ENCODE results near the gene MBD3L1. TPM values are rescaled to one million over a fixed set of nuclear protein-coding genes. Genes with fewer than 3 reads are reported as not detected.

MBD3L1 gene
- total and polyA plus RNA-seq, 7 donors: not detected

DNA sequence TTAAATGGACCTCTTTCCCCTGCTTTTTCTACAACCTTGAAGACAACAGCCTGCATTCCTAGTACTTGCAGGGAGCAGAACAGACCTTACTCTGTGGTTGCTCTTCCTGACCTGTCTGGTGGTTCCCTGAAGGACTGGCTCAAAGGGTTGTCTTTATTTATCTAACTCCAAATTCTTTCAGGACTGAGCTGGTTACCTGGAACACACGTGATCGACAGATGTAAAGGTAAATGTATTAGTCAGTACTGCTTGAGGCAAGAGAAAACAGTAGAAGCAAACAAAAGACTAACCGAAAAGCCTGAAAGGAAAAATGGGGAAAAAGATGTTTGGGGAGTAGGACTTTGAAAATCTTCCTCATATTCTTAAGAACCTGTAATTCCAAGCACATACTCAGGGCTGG is 18.0 kb upstream of the MBD3L1 start:
- Histone ChIP-seq H3K27me3 (ENCODE audit: insufficient read depth in 3 of 3, low read length in 2 of 3) (no peaks in the 10 kb centered on the region), H3K36me3 (ENCODE audit: insufficient read depth in 1 of 2, low read depth in 1 of 2) (peaks cover 60 to 97% of the 10 kb centered on the region in 2 donors), H3K4me1 (no peaks in the 10 kb centered on the region), H3K4me3 (no peak overlapping the region), H3K9me3 (peaks cover 90% of the 10 kb centered on the region), H3K27ac (no peak overlapping the region)
- DNase-seq (no peak), ATAC-seq (no peak)
- intact Hi-C loops (cut with DNase I): no loop called here
- WGBS, 3 donors: 97 to 99% (median 98%) methylated on average over 3 of the region's 3 CpGs
- TF ChIP-seq, protein P1, sequence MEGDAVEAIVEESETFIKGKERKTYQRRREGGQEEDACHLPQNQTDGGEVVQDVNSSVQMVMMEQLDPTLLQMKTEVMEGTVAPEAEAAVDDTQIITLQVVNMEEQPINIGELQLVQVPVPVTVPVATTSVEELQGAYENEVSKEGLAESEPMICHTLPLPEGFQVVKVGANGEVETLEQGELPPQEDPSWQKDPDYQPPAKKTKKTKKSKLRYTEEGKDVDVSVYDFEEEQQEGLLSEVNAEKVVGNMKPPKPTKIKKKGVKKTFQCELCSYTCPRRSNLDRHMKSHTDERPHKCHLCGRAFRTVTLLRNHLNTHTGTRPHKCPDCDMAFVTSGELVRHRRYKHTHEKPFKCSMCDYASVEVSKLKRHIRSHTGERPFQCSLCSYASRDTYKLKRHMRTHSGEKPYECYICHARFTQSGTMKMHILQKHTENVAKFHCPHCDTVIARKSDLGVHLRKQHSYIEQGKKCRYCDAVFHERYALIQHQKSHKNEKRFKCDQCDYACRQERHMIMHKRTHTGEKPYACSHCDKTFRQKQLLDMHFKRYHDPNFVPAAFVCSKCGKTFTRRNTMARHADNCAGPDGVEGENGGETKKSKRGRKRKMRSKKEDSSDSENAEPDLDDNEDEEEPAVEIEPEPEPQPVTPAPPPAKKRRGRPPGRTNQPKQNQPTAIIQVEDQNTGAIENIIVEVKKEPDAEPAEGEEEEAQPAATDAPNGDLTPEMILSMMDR (IDR thresholded peaks at IDR 0.05): no peak

GRCh38 chr19:8815780-8816179 is 16.4 kb upstream of the MBD3L1 start:
- WGBS, 3 donors: 94 to 100% (median 97%) methylated on average over 2 of the region's 2 CpGs
- H3K27me3 ChIP-seq (ENCODE audit: insufficient read depth in 3 of 3, low read length in 2 of 3): no peaks in the 10 kb centered on the region
- peaks cover 84% of the 10 kb centered on the region for H3K9me3 ChIP-seq
- H3K36me3 ChIP-seq (ENCODE audit: insufficient read depth in 1 of 2, low read depth in 1 of 2): peaks cover 55 to 97% of the 10 kb centered on the region in 2 donors
- H3K4me3 ChIP-seq: no peak overlapping the region
- intact Hi-C loops (cut with DNase I): no loop called here
- H3K4me1 ChIP-seq: no peaks in the 10 kb centered on the region
- no peak for DNase-seq
- no peak overlapping the region for H3K27ac ChIP-seq
- no peak for ATAC-seq
- TF ChIP-seq, protein P1 (IDR thresholded peaks at IDR 0.05): no peak

- Histone ChIP-seq H3K36me3 (ENCODE audit: insufficient read depth in 1 of 2, low read depth in 1 of 2) (peaks cover 35 to 95% of the 10 kb centered on the region in 2 donors), H3K27ac (no peak overlapping the region), H3K4me3 (no peak overlapping the region), H3K27me3 (ENCODE audit: insufficient read depth in 3 of 3, low read length in 2 of 3) (no peaks in the 10 kb centered on the region), H3K9me3 (peaks cover 42% of the 10 kb centered on the region), H3K4me1 (no peaks in the 10 kb centered on the region)
- WGBS, 3 donors: 97 to 99% (median 99%) methylated on average over 3 of the region's 3 CpGs
- intact Hi-C loops (cut with DNase I): no loop called here
- no peak for DNase-seq
- TF ChIP-seq, protein P1 (IDR thresholded peaks at IDR 0.05): no peak
- ATAC-seq: no peak
These were observed 11.9 kb upstream of the MBD3L1 start for GRCh38 chr19:8820234-8820633.

DNA sequence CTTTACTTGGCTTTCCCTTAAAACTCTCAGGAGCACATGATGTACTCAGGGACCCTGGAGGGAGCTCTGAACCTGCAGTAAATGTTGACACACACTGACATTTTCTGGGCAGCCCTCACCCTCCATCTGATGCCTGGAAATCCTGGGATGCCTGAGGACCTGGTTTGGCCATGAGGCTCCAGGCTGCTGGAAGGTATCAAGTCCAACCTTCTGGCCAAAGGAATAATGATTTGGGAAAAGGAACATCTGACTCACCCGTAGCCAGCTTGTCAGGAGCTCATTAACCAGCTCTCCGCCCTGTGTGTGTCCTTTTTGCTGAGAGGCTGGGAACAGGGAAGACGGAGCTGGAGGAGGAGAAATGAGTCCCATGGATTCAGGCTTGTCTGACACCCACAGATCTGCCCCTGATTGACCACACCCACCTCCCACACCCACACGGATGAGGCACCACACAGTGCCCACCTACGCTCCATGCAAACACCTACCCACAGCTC is 10.4 kb upstream of the MBD3L1 start:
- TF ChIP-seq, protein P1 (IDR thresholded peaks at IDR 0.05): no peak
- H3K27me3 ChIP-seq (ENCODE audit: insufficient read depth in 3 of 3, low read length in 2 of 3): no peaks in the 10 kb centered on the region
- H3K36me3 ChIP-seq (ENCODE audit: insufficient read depth in 1 of 2, low read depth in 1 of 2): peaks cover 22 to 96% of the 10 kb centered on the region in 2 donors
- intact Hi-C loops (cut with DNase I): no loop called here
- H3K4me3 ChIP-seq: no peak overlapping the region
- H3K4me1 ChIP-seq: no peaks in the 10 kb centered on the region
- DNase-seq (no peak), ATAC-seq (peak in 1 of 4 donors; percentile 30)
- H3K9me3 ChIP-seq: peaks cover 27% of the 10 kb centered on the region
- 87 to 94% (median 92%) methylated on average over 5 of the region's 5 CpGs for WGBS, 3 donors
- H3K27ac ChIP-seq: no peak overlapping the region

GRCh38 chr19:8826371-8826770 is 5.8 kb upstream of the MBD3L1 start:
- intact Hi-C loops (cut with DNase I): no loop called here
- Histone ChIP-seq H3K4me1 (peaks cover 5% of the 10 kb centered on the region), H3K36me3 (ENCODE audit: insufficient read depth in 1 of 2, low read depth in 1 of 2) (peaks cover 13 to 85% of the 10 kb centered on the region in 2 donors), H3K9me3 (no peaks in the 10 kb centered on the region), H3K4me3 (no peak overlapping the region), H3K27me3 (ENCODE audit: insufficient read depth in 3 of 3, low read length in 2 of 3) (no peaks in the 10 kb centered on the region), H3K27ac (no peak overlapping the region)
- TF ChIP-seq, protein P1 (IDR thresholded peaks at IDR 0.05): no peak
- ATAC-seq: no peak
- DNase-seq: no peak
- 92 to 97% (median 96%) methylated on average over 5 of the region's 5 CpGs for WGBS, 3 donors

Measured in psoas muscle (tissue), 8 donors.